Measurements from ENCODE around the gene HDAC8.

HDAC8 gene

GRCh38 chrX:72280321-72280845 is 292.3 kb downstream of the HDAC8 start:
- H3K36me3 ChIP-seq (ENCODE audit: control insufficient read depth, insufficient read depth, low read length) = no peaks in the 10 kb centered on the region
- H3K27me3 ChIP-seq (replicated peaks; ENCODE audit: control insufficient read depth, insufficient read depth, low read length, poor library complexity, severe bottlenecking) = no peaks in the 10 kb centered on the region
- DNase-seq = no peak
- no peaks in the 10 kb centered on the region for H3K9me3 ChIP-seq (ENCODE audit: control insufficient read depth, low read length)
- H3K4me1 ChIP-seq (ENCODE audit: control insufficient read depth, insufficient read depth, low read length, poor library complexity, severe bottlenecking) = peaks cover 8% of the 10 kb centered on the region
- no peak overlapping the region for H3K27ac ChIP-seq (ENCODE audit: insufficient read depth, low read length, poor library complexity, severe bottlenecking)
- no peak overlapping the region for H3K4me3 ChIP-seq (ENCODE audit: insufficient read depth, low read depth, low read length, poor library complexity, severe bottlenecking)
